ENCODE measurements around the gene LASP1NB. TPM values are rescaled to one million over a fixed set of nuclear protein-coding genes. Genes with fewer than 3 reads are reported as not detected.

LASP1NB gene

Other genes with a start within 250 kb of the LASP1NB start
- 243 and 248 TPM in 2 replicates for gene MLLT6, start 220.3 kb upstream of the LASP1NB start, total RNA-seq
- 44.0 and 46.7 TPM in 2 replicates for gene CISD3, start 195.3 kb upstream of the LASP1NB start, total RNA-seq
- gene PCGF2, start 177.3 kb upstream of the LASP1NB start, total RNA-seq, result 4.7 and 5.5 TPM in 2 replicates
- 356 and 358 TPM in 2 replicates for gene PSMB3, start 172.9 kb upstream of the LASP1NB start, total RNA-seq
- 42.8 and 44.3 TPM in 2 replicates for gene PIP4K2B, start 126.1 kb upstream of the LASP1NB start, total RNA-seq
- gene CWC25, start 100.3 kb upstream of the LASP1NB start, total RNA-seq, result 32.1 and 32.4 TPM in 2 replicates
- gene RPL23, start 71.9 kb upstream of the LASP1NB start, total RNA-seq, result 1,994 and 2,005 TPM in 2 replicates
- 130 and 131 TPM in 2 replicates for gene LASP1, start 55.6 kb upstream of the LASP1NB start, total RNA-seq
- 0.09 TPM in 1 of 2 replicates, not detected in the other for gene FBXO47, start 41.8 kb downstream of the LASP1NB start, total RNA-seq
- 0.16 and 0.43 TPM in 2 replicates for gene PLXDC1, start 226.0 kb downstream of the LASP1NB start, total RNA-seq
- not detected in 2 replicates for gene ARL5C, start 240.5 kb downstream of the LASP1NB start, total RNA-seq